Stimulated activated CD8-positive, alpha-beta memory T cell treated with anti-CD3 and anti-CD28 coated beads, Interleukin-15, amount 100 ng/mL, for 48 hours (primary cell): Measurements from ENCODE around the gene HINT2.
A peak's percentile ranks its signal among the peaks of the same experiment; 100 is the strongest.

Source experiments
- DNase-seq, 2 donors: peaks; one replicate each; pipeline ENCODE4 v3.0.0-alpha.2; 2020; ENCODE audit warnings: low read depth in 2 of 2

Gene HINT2

GRCh38 chr9:35814841-35815543, at the start of gene HINT2:
TSS of gene HINT2 (minus strand) at chr9:35815042. CDS start at chr9:35814979, 63 bp downstream.
- DNase-seq, result peak; percentile 96 to 97

- DNase-seq, result no peak
Observed at GRCh38 chr9:35863583-35863982, 48.7 kb upstream of the HINT2 start.

GRCh38 chr9:35862328-35862727, 47.5 kb upstream of the HINT2 start:
- no peak for DNase-seq

- DNase-seq, result no peak
Observed at GRCh38 chr9:35861161-35861897, 46.5 kb upstream of the HINT2 start.

- DNase-seq, result no peak
Observed at GRCh38 chr9:35859990-35860339, 45.1 kb upstream of the HINT2 start.

- DNase-seq, result no peak
Observed at GRCh38 chr9:35859310-35859989, 44.6 kb upstream of the HINT2 start.

GRCh38 chr9:35858458-35858857, 43.6 kb upstream of the HINT2 start:
- DNase-seq, result no peak

GRCh38 chr9:35856882-35857281, 42.0 kb upstream of the HINT2 start:
- no peak for DNase-seq

- DNase-seq, result no peak
Observed at GRCh38 chr9:35856206-35856605, 41.4 kb upstream of the HINT2 start.

GRCh38 chr9:35854091-35854762, 39.4 kb upstream of the HINT2 start:
- no peak for DNase-seq

GRCh38 chr9:35852876-35853865, 38.3 kb upstream of the HINT2 start:
- DNase-seq, result no peak

- no peak for DNase-seq
Observed at GRCh38 chr9:35852267-35852815, 37.5 kb upstream of the HINT2 start.

- peak; percentile 43 to 54 for DNase-seq
Observed at GRCh38 chr9:35847792-35848572, 33.1 kb upstream of the HINT2 start.

- DNase-seq, result no peak
Observed at GRCh38 chr9:35845824-35846771, 31.3 kb upstream of the HINT2 start.

GRCh38 chr9:35844628-35845270, 29.9 kb upstream of the HINT2 start:
- no peak for DNase-seq

GRCh38 chr9:35842795-35843194, 28.0 kb upstream of the HINT2 start:
- no peak for DNase-seq

- DNase-seq, result no peak
Observed at GRCh38 chr9:35842020-35842745, 27.3 kb upstream of the HINT2 start.

GRCh38 chr9:35841645-35841900, 26.7 kb upstream of the HINT2 start:
- DNase-seq, result no peak
